ENCODE measurements around the gene LCN12.

Gene LCN12

GRCh38 chr9:136951541-136952320 lies at the start of gene LCN12:
TSS of gene LCN12 (plus strand) at chr9:136952273. CDS start at chr9:136952328, 55 bp downstream.
- DNase-seq: no peak

- no peak for DNase-seq
Observed at GRCh38 chr9:136903041-136903554, 49.0 kb upstream of the LCN12 start.

GRCh38 chr9:136906266-136906665 lies 45.8 kb upstream of the LCN12 start:
- no peak for DNase-seq

- no peak for DNase-seq
Observed at GRCh38 chr9:136907011-136907914, 44.8 kb upstream of the LCN12 start.

GRCh38 chr9:136910197-136910900 lies 41.7 kb upstream of the LCN12 start:
- DNase-seq: no peak

- no peak for DNase-seq
Observed at GRCh38 chr9:136910901-136911245, 41.2 kb upstream of the LCN12 start.

GRCh38 chr9:136913701-136914438 lies 38.2 kb upstream of the LCN12 start:
- DNase-seq: no peak

- no peak for DNase-seq
Observed at GRCh38 chr9:136915632-136916329, 36.3 kb upstream of the LCN12 start.

GRCh38 chr9:136916330-136917184 lies 35.5 kb upstream of the LCN12 start:
- DNase-seq: no peak

- no peak for DNase-seq
Observed at GRCh38 chr9:136917902-136918301, 34.2 kb upstream of the LCN12 start.

GRCh38 chr9:136920069-136920468 lies 32.0 kb upstream of the LCN12 start:
- DNase-seq: no peak

- no peak for DNase-seq
Observed at GRCh38 chr9:136920734-136921231, 31.3 kb upstream of the LCN12 start.

- DNase-seq: no peak
Observed at GRCh38 chr9:136921307-136921706, 30.8 kb upstream of the LCN12 start.

- no peak for DNase-seq
Observed at GRCh38 chr9:136921718-136922117, 30.4 kb upstream of the LCN12 start.

GRCh38 chr9:136922540-136922939 lies 29.5 kb upstream of the LCN12 start:
- DNase-seq: no peak

- no peak for DNase-seq
Observed at GRCh38 chr9:136923881-136924280, 28.2 kb upstream of the LCN12 start.

- DNase-seq: no peak
Observed at GRCh38 chr9:136925414-136926153, 26.5 kb upstream of the LCN12 start.

GRCh38 chr9:136926154-136926704 lies 25.8 kb upstream of the LCN12 start:
- DNase-seq: no peak

GRCh38 chr9:136926749-136927148 lies 25.3 kb upstream of the LCN12 start:
- DNase-seq: no peak
